Activated T-helper 9 cell treated with anti-CD3 and anti-CD28 coated beads, Interleukin-2, amount 50 U/mL, for 16 hours (primary cell): ENCODE data around the gene ILK.

Source experiments
- DNase-seq: peaks from one replicate; pipeline ENCODE4 v3.0.0-alpha.2; 2020; ENCODE audit warnings: low read depth

The ILK gene

GRCh38 chr11:6621711-6622211, 18.2 kb downstream of the ILK start:
- DNase-seq, result no peak

GRCh38 chr11:6622261-6623171, 18.9 kb downstream of the ILK start:
- no peak for DNase-seq

- no peak for DNase-seq
Observed at GRCh38 chr11:6623391-6624363, 20.1 kb downstream of the ILK start.

- no peak for DNase-seq
Observed at GRCh38 chr11:6625156-6625831, 21.7 kb downstream of the ILK start.

- no peak for DNase-seq
Observed at GRCh38 chr11:6625832-6626420, 22.4 kb downstream of the ILK start.

GRCh38 chr11:6626971-6627761, 23.6 kb downstream of the ILK start:
- no peak for DNase-seq

- no peak for DNase-seq
Observed at GRCh38 chr11:6627762-6628241, 24.2 kb downstream of the ILK start.

GRCh38 chr11:6628526-6628925, 25.0 kb downstream of the ILK start:
- no peak for DNase-seq

- DNase-seq, result no peak
Observed at GRCh38 chr11:6629573-6629891, 26.0 kb downstream of the ILK start.

GRCh38 chr11:6629892-6630631, 26.5 kb downstream of the ILK start:
- DNase-seq, result no peak

GRCh38 chr11:6630632-6631291, 27.2 kb downstream of the ILK start:
- no peak for DNase-seq

GRCh38 chr11:6631361-6631890, 27.9 kb downstream of the ILK start:
- DNase-seq, result no peak

- DNase-seq, result no peak
Observed at GRCh38 chr11:6632116-6633073, 28.8 kb downstream of the ILK start.

- no peak for DNase-seq
Observed at GRCh38 chr11:6633422-6634408, 30.1 kb downstream of the ILK start.

- no peak for DNase-seq
Observed at GRCh38 chr11:6634534-6634933, 31.0 kb downstream of the ILK start.

GRCh38 chr11:6635082-6635932, 31.7 kb downstream of the ILK start:
- no peak for DNase-seq
